Keratinocyte (primary cell): Measurements from ENCODE around the gene GPR180. TPM values are rescaled to one million over a fixed set of nuclear protein-coding genes. Genes with fewer than 3 reads are reported as not detected.

Source experiments
- DNase-seq: peaks from one replicate; pipeline ENCODE4 v3.0.0-alpha.2; 2011; ENCODE audit warnings: low read depth, missing footprints, low spot score
- FAIRE-seq: peaks from 2 replicates; lab custom pipeline; 2011; peaks lifted over from hg19 to GRCh38; lab: Jason Lieb, UNC
- H2AFZ ChIP-seq: 2 replicates; pipeline ENCODE4 v1.6.0; 2012; ENCODE audit warnings: low read length, control low read depth, inconsistent platforms; ENCODE audit not compliant: control insufficient read depth
- H3K27ac ChIP-seq: 2 replicates; pipeline ENCODE4 v1.5.1; 2011; ENCODE audit warnings: low read length; ENCODE audit not compliant: control insufficient read depth, insufficient read depth
- H3K27me3 ChIP-seq: 3 replicates; pipeline ENCODE4 v1.6.0; 2011; ENCODE audit warnings: low read length; ENCODE audit not compliant: control insufficient read depth, insufficient read depth; ENCODE audit errors: extremely low read depth
- H3K36me3 ChIP-seq, 2 experiments: 2 replicates in 1 of 2; 3 replicates in 1 of 2; pipeline ENCODE4 v1.5.1; 2011; ENCODE audit warnings: low read length in 2 of 2, mild to moderate bottlenecking in 1 of 2; ENCODE audit not compliant: control insufficient read depth in 2 of 2, insufficient read depth in 2 of 2; ENCODE audit errors: extremely low read depth in 1 of 2
- H3K4me1 ChIP-seq: 3 replicates; pipeline ENCODE4 v1.5.1; 2011; ENCODE audit warnings: low read length; ENCODE audit not compliant: control insufficient read depth, insufficient read depth; ENCODE audit errors: extremely low read depth
- H3K4me2 ChIP-seq: 3 replicates; pipeline ENCODE4 v1.6.0; 2011; ENCODE audit warnings: low read depth, low read length; ENCODE audit not compliant: control insufficient read depth, insufficient read depth; ENCODE audit errors: extremely low read depth
- H3K4me3 ChIP-seq, 3 experiments: fragments of 200-600 bp in 1 of 3; sonication (generic) in 1 of 3; 2 replicates in 2 of 3; 3 replicates in 1 of 3; pipeline ENCODE4 v1.5.1; 2011 to 2016; ENCODE audit warnings: low read length in 3 of 3, mild to moderate bottlenecking in 3 of 3, control low read depth in 2 of 3, inconsistent platforms in 1 of 3, low read depth in 1 of 3, mixed read lengths in 1 of 3, mixed run types in 1 of 3, moderate library complexity in 1 of 3; ENCODE audit not compliant: control insufficient read depth in 2 of 3, insufficient read depth in 2 of 3; ENCODE audit errors: extremely low read depth in 1 of 3
- H3K79me2 ChIP-seq: 2 replicates; pipeline ENCODE4 v1.6.0; 2012; ENCODE audit warnings: low read length; ENCODE audit not compliant: control insufficient read depth, insufficient read depth
- H3K9ac ChIP-seq: 3 replicates; pipeline ENCODE4 v1.6.0; 2011; ENCODE audit warnings: low read length; ENCODE audit not compliant: control insufficient read depth, insufficient read depth; ENCODE audit errors: extremely low read depth
- H3K9me1 ChIP-seq: 3 replicates; pipeline ENCODE4 v1.6.0; 2011; ENCODE audit warnings: low read length; ENCODE audit not compliant: control insufficient read depth, insufficient read depth; ENCODE audit errors: extremely low read depth
- H3K9me3 ChIP-seq: 2 replicates; pipeline ENCODE4 v1.5.1; 2012; ENCODE audit warnings: low read depth, low read length; ENCODE audit not compliant: control insufficient read depth
- H4K20me1 ChIP-seq: 3 replicates; pipeline ENCODE4 v1.6.0; 2011; ENCODE audit warnings: low read length; ENCODE audit not compliant: control insufficient read depth, insufficient read depth; ENCODE audit errors: extremely low read depth
- CTCF ChIP-seq, 3 experiments: IDR thresholded peaks in 1 of 3; conservative IDR thresholded peaks in 1 of 3; optimal IDR thresholded peaks in 1 of 3; 2 replicates in 2 of 3; 3 replicates in 1 of 3; pipeline versions ENCODE3 to v1.5.1; 2011; ENCODE audit warnings: low read length in 3 of 3, mild to moderate bottlenecking in 3 of 3, moderate library complexity in 2 of 3, control low read depth in 1 of 3, inconsistent platforms in 1 of 3; ENCODE audit not compliant: insufficient read depth in 2 of 3; ENCODE audit errors: extremely low read depth in 1 of 3
- EZH2 ChIP-seq: IDR thresholded peaks from one replicate; pipeline ENCODE4 v1.6.1; 2012; ENCODE audit warnings: inconsistent platforms, mild to moderate bottlenecking, low read length, moderate library complexity
- dilution Hi-C: fragments of 300-500 bp; cut with MboI; formaldehyde crosslinking; loops from one replicate; pipeline ENCODE4 v1.7.0; 2020; ENCODE audit warnings: low sequenced_read_pairs; ENCODE audit not compliant: extremely low pct_ligation_motif_present
- polyA plus RNA-seq, 5 experiments: library from polyadenylated mRNA; depleted of rRNA in 3 of 5; stranded (reverse) in 3 of 5; stranded (forward) in 1 of 5; unstranded in 1 of 5; fragments of >200 nt; gene quantifications; 1 replicate in 1 of 5; 2 replicates in 3 of 5; 3 replicates in 1 of 5; pipeline versions ENCODE4 v1.2.1 to v1.2.3, GENCODE V29; 2011 to 2012; ENCODE audit warnings: missing spikeins in 2 of 5, low read depth in 1 of 5, low replicate concordance in 1 of 5

Gene GPR180
- polyA plus RNA-seq, 1 donor (not counting 4 experiments of a cell fraction or from before 2014, with no cell fraction given): 9.9 TPM

GRCh38 chr13:94679614-94680013, 78.0 kb downstream of the GPR180 start:
- Histone ChIP-seq H3K27ac (no peak overlapping the region), H3K9ac (no peak overlapping the region), H3K9me1 (no peaks in the 10 kb centered on the region), H3K36me3 (no peaks in the 10 kb centered on the region), H2AFZ (no peak overlapping the region), H3K27me3 (no peaks in the 10 kb centered on the region), H3K4me3 (no peak overlapping the region), H3K4me2 (no peak overlapping the region), H3K9me3 (no peaks in the 10 kb centered on the region), H4K20me1 (no peaks in the 10 kb centered on the region), H3K4me1 (no peaks in the 10 kb centered on the region), H3K79me2 (no peaks in the 10 kb centered on the region)
- FAIRE-seq (no peak), DNase-seq (no peak)
- TF ChIP-seq CTCF (optimal IDR thresholded peaks at IDR 0.05 in 1 of 3, IDR thresholded peaks at IDR 0.05 in 1 of 3, conservative IDR thresholded peaks at IDR 0.05 in 1 of 3; ENCODE audit: extremely low read depth in 1 of 3, insufficient read depth in 2 of 3, low read length in 3 of 3): no peak
- no peak for TF ChIP-seq EZH2
- dilution Hi-C loops: no loop called here

- H3K4me1 ChIP-seq: no peaks in the 10 kb centered on the region
- H3K9me1 ChIP-seq: no peaks in the 10 kb centered on the region
- no peak overlapping the region for H3K9ac ChIP-seq
- H3K27ac ChIP-seq: no peak overlapping the region
- H4K20me1 ChIP-seq: no peaks in the 10 kb centered on the region
- DNase-seq (no peak), FAIRE-seq (no peak)
- no peaks in the 10 kb centered on the region for H3K36me3 ChIP-seq
- H3K79me2 ChIP-seq: no peaks in the 10 kb centered on the region
- TF ChIP-seq EZH2 (no peak), CTCF (optimal IDR thresholded peaks at IDR 0.05 in 1 of 3, IDR thresholded peaks at IDR 0.05 in 1 of 3, conservative IDR thresholded peaks at IDR 0.05 in 1 of 3; ENCODE audit: extremely low read depth in 1 of 3, insufficient read depth in 2 of 3, low read length in 3 of 3) (no peak)
- no peak overlapping the region for H3K4me3 ChIP-seq
- H3K4me2 ChIP-seq: no peak overlapping the region
- H3K27me3 ChIP-seq: no peaks in the 10 kb centered on the region
- no peaks in the 10 kb centered on the region for H3K9me3 ChIP-seq
- H2AFZ ChIP-seq: no peak overlapping the region
- dilution Hi-C loops: no loop called here
Measured at GRCh38 chr13:94682229-94682628, 80.6 kb downstream of the GPR180 start.
